Sciatic nerve (tissue), 2 donors: ENCODE results near the gene WDR33. TPM values are rescaled to one million over a fixed set of nuclear protein-coding genes. Genes with fewer than 3 reads are reported as not detected.
"Not testable (repeated sequence)": the region's sequence is repeated elsewhere in the genome, so short reads cannot be mapped to it uniquely, and the experiment has no call there.

Experiments used
- ATAC-seq: fragments of 200-7000 bp; cut with Tn5 transposase; one replicate; pipeline ENCODE4 v1.9.1; 2020; ENCODE audit warnings: mild to moderate bottlenecking, moderate library complexity
- DNase-seq: peaks from one replicate; pipeline ENCODE4 v3.0.0-alpha.2; 2020; ENCODE audit warnings: low spot score
- intact Hi-C: fragments of 100-400 bp; cut with DNase I; formaldehyde crosslinking; loops from one replicate; pipeline ENCODE4 v1.14.2; 2022
- total RNA-seq: library from RNA; stranded (reverse); fragmentation: NEBNext Ultra II Directional; extraction: Animal tissue kit (Norgen Biotek cat#: 25700); gene quantifications from one replicate; pipeline ENCODE4 v1.2.1, GENCODE V29; 2021
- donor health status: DM: no; HTN: no; CAD: no.
- donor health status: DM: no; HTN: no; CAD: no.

WDR33 gene
- 60.9 TPM for total RNA-seq

DNA sequence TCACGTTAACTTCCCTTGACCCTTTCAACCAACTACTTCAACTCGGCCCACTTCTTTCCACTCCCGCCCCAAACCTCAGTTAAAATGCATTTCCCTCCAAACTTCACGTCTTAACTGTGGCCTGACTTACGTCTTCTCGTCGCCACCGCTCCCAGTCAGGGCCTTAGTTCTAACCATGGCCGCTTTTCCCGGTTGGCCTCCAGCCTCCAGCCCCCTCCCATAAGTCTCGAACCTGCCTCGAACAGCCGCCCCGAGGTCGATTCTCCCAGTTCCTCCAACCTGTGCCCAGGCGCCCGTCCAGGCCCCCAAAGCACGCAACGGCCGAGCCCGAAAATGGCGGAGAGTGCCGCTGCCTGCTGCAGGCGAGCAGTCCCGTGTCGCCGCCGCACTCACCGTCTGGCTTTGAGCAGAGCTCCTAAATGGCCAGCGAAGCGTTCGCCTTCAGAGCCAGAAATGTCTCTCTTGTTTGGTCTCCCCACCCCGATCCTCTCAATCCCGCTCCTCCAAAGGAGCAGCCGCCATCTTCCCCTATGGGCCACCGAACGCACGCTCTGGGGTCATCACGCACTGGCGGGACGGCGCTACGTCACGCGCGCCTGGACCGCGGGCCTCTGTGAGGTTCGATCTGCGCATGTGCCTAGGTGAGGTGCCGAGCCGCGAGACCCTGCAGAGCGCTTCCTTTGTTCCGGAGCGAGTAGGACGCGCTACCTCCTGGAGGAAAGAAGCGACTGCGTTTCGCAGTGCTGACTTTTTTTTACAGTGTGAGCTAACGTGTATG is at the start of gene WDR33:
Gene WDR33 (minus strand): TSS at position 553 of the 778 bp plus-strand sequence. CDS start 40,190 bp downstream, outside the sequence.
- DNase-seq (peak; percentile 91), ATAC-seq (peak; percentile 98)
- intact Hi-C loops = no loop called here

- intact Hi-C loops = no loop called here
- ATAC-seq (no peak), DNase-seq (no peak)
Measured at GRCh38 chr2:127860130-127860529, 49.2 kb upstream of the WDR33 start.

DNA sequence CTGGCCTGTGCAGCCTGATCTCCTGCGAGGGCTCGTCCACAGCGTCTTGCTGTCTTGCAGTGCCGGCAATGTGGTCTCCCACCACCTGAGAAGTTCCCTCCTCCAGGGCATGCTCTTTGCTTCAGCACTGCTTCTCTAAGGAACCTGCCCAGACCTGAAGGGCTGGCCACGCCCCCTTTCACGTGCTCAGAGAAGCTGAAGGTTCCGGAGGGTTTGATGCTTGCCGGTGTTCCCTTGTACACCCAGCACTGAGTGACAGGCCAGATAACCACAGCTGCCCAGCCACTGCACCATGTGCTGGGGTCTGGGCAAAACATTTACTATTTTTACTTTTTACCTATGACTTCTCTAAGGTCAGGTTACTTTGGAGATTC is 48.7 kb upstream of the WDR33 start:
- DNase-seq = no peak
- intact Hi-C loops = no loop called here
- ATAC-seq = no peak

GRCh38 chr2:127857265-127857808 is 46.4 kb upstream of the WDR33 start:
- no peak for DNase-seq
- intact Hi-C loops = no loop called here
- no peak for ATAC-seq

GRCh38 chr2:127853671-127854070 is 42.7 kb upstream of the WDR33 start:
- DNase-seq (no peak), ATAC-seq (no peak)
- intact Hi-C loops = no loop called here

DNA sequence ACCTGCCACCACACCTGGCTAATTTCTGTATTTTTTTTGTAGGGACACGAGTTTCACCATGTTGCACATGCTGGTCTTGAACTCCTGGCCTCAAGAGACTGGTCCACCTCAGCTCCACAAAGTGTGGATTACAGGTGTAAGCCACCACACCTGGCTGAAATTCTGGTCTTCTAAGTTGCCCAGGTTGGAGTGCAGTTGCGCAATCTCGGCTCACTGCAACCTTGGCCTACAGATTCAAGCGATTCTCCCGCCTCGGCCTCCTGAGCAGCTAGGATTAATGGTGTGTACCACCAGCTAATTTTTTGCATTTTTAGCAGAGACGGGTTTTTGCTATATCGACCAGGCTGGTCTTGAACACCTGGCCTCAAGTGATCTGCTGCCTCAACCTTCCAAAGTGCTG is 41.4 kb upstream of the WDR33 start:
- intact Hi-C loops = no loop called here
- DNase-seq (no peak), ATAC-seq (no peak)

GRCh38 chr2:127847931-127848330 is 37.0 kb upstream of the WDR33 start:
- intact Hi-C loops = no loop called here
- no peak for ATAC-seq

GRCh38 chr2:127844973-127845372 is 34.0 kb upstream of the WDR33 start:
- intact Hi-C loops = no loop called here
- DNase-seq = no peak
- ATAC-seq = no peak

More at GRCh38 chr2:127847931-127848330, 37.0 kb upstream of the WDR33 start:
- DNase-seq = no peak

DNA sequence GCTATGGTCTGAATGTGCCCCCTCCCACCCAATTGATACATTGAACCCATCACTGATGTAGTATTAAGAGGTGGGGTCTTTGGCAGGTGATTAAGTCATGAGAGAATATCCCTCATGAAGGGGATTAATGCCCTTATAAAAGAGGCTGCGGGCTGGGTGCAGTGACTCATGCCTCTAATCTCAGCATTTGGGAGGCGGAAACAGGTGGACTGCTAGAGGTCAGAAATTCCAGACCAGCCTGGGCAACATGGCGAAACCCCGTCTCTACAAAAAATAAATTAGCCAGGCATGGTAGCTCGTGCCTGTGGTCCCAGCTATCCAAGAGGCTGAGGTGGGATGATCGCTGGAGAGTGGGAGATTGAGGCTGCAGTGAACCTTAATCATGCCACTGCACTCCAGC is 32.7 kb upstream of the WDR33 start:
- ATAC-seq = no peak
- no peak for DNase-seq
- intact Hi-C loops = no loop called here

- no peak for ATAC-seq
- intact Hi-C loops = no loop called here
- no peak for DNase-seq
Measured at GRCh38 chr2:127841466-127842178, 30.7 kb upstream of the WDR33 start.

GRCh38 chr2:127840893-127841292 is 29.9 kb upstream of the WDR33 start:
- no peak for DNase-seq
- no peak for ATAC-seq
- intact Hi-C loops = no loop called here

GRCh38 chr2:127834951-127835350 is 24.0 kb upstream of the WDR33 start:
- no peak for ATAC-seq
- intact Hi-C loops = no loop called here
- no peak for DNase-seq

- intact Hi-C loops = no loop called here
- DNase-seq = no peak
- ATAC-seq = no peak
Measured at GRCh38 chr2:127829845-127830246, 18.9 kb upstream of the WDR33 start.

- ATAC-seq, DNase-seq, intact Hi-C loops: not testable (repeated sequence)
Measured at GRCh38 chr2:127826708-127827107, 15.7 kb upstream of the WDR33 start.

DNA sequence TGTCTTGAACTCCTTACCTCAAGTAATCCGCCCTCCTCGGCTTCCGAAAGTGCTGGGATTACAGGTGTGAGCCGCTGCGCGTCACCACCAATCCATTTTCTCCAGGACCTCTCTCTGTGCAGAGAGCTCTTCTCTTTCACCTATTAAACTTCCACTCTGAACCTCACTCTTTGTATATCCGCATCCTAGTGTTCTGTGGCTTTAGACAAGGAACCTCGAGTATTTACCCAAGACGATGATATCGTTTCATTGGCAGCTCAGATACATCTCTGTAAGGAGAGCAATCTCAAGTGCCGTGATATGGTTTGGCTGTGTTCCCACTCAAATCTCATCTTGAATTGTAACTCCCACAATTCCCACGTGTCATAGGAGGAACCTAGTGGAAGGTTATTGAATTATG is 15.1 kb upstream of the WDR33 start:
- intact Hi-C loops = no loop called here
- DNase-seq (no peak), ATAC-seq (no peak)

DNA sequence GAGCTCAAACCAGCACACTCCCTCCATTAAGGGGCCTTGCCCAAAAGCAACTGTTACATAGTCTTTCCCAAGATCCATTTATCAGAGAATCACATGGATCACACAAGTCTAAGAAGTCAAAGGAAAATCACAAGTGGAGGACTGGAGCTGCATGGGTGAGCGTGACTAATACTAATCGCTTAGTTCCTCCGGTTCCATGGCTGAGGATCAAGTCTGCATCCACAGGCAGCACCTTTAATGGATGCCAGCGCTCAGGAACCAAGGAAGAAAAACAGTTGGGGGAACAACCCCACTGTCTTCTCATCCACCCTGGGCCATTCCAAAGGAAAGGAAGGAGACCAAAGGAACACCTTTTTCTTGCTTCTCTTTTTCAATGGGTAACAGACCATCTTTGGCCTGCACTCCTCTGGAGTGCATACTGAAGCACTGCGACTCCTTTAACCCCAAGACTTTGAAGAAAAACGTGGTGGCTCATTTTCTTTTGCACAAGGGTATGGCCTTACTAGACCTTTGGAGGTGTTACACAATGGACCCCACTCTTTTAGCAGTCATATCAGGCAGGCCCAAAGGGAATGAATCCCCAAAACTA is 9.2 kb upstream of the WDR33 start:
- DNase-seq (no peak), ATAC-seq (no peak)
- intact Hi-C loops = no loop called here

DNA sequence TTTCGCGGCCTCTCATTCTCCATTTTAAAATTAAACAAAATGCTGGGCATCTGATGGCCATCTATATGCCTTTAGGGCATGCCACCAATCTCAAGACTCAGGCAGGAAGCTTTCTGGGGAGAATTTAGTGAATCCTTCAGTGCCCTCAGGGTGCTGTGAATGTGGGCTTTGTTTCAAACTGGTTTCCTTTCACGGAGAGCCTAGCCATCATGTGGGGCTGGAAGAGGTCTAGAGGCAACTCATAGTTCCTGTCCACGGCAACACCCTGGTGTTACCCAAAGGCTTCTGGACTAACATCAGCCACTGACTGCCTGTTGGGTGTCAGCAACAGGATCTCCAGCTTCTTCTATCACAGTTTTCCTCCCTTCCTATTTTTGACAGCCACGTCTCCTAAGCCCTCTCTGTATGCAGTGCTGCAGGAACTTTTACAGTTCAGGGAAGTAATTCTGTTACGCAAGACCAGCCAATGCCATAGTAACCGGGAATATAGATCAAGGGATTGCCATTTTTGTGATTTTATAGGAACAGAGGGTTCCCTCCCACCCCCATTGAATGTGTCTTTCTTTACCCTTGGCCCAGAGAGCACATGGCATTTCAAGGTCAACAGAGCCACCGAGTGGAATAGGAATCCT is 7.9 kb upstream of the WDR33 start:
- DNase-seq = no peak

GRCh38 chr2:127818241-127818640 is 7.3 kb upstream of the WDR33 start:
- ATAC-seq (no peak), DNase-seq (no peak)
- intact Hi-C loops = no loop called here

More for the DNA sequence above, 7.9 kb upstream of the WDR33 start:
- ATAC-seq = no peak
- intact Hi-C loops = no loop called here

GRCh38 chr2:127814677-127815076 is 3.7 kb upstream of the WDR33 start:
- DNase-seq (no peak), ATAC-seq (no peak)
- intact Hi-C loops = no loop called here
